Endothelial cell of umbilical vein (primary cell): ENCODE data around the gene CMSS1. TPM values are rescaled to one million over a fixed set of nuclear protein-coding genes. Genes with fewer than 3 reads are reported as not detected.
A peak's percentile ranks its signal among the peaks of the same experiment; 100 is the strongest.

ENCODE experiments used
- BruUV-seq: library from RNA; stranded (reverse); fragments of 400-500 nt; replicated peaks from 2 replicates; lab custom pipeline; 2021; lab: Mats Ljungman, UMichigan
- CTCF ChIA-PET: fragments of 300-600, 350-600 bp; sonication (Branson Sonifier 250); formaldehyde crosslinking; loops from one replicate; lab custom pipeline; 2021; ENCODE audit warnings: antibody characterized with exemption, inconsistent platforms; lab: Charles Lee
- POLR2A ChIA-PET: fragments of 300-600, 350-600 bp; sonication (Branson Sonifier 250); formaldehyde crosslinking; loops from one replicate; lab custom pipeline; 2021; ENCODE audit warnings: antibody characterized with exemption, inconsistent platforms; lab: Charles Lee
- DNase-seq: peaks from one replicate; pipeline ENCODE4 v3.0.0-alpha.2; 2011; ENCODE audit warnings: low read depth, low spot score
- FAIRE-seq: peaks from 2 replicates; lab custom pipeline; 2011; peaks lifted over from hg19 to GRCh38; lab: Jason Lieb, UNC
- H2AFZ ChIP-seq: 2 replicates; pipeline ENCODE4 v1.6.0; 2012; ENCODE audit warnings: low read depth, low read length, control low read depth, inconsistent platforms
- H3K27ac ChIP-seq: 2 replicates; pipeline ENCODE4 v1.5.1; 2011; ENCODE audit warnings: low read depth, mild to moderate bottlenecking, control low read depth, low read length, moderate library complexity; ENCODE audit not compliant: insufficient read depth
- H3K27me3 ChIP-seq, 2 experiments: 2 replicates each; pipeline versions ENCODE4 v1.6.0 to v1.6.1; 2011; ENCODE audit warnings: low read length in 2 of 2, mixed read lengths in 1 of 2; ENCODE audit not compliant: control insufficient read depth in 2 of 2, insufficient read depth in 2 of 2
- H3K36me3 ChIP-seq, 2 experiments: 2 replicates in 1 of 2; 3 replicates in 1 of 2; pipeline ENCODE4 v1.5.1; 2011; ENCODE audit warnings: low read length in 2 of 2, mild to moderate bottlenecking in 1 of 2, moderate library complexity in 1 of 2; ENCODE audit not compliant: control insufficient read depth in 2 of 2, insufficient read depth in 2 of 2; ENCODE audit errors: extremely low read depth in 1 of 2
- H3K4me1 ChIP-seq: 3 replicates; pipeline ENCODE4 v1.5.1; 2011; ENCODE audit warnings: mild to moderate bottlenecking, low read length; ENCODE audit not compliant: control insufficient read depth, insufficient read depth; ENCODE audit errors: extremely low read depth
- H3K4me2 ChIP-seq: 2 replicates; pipeline ENCODE4 v1.6.1; 2011; ENCODE audit warnings: low read length, control low read depth, mixed read lengths; ENCODE audit not compliant: insufficient read depth
- H3K4me3 ChIP-seq, 3 experiments: fragments of 200-600 bp in 1 of 3; sonication (generic), shearing (Covaris generic) in 1 of 3; replicated peaks in 1 of 3; 2 replicates each; pipeline ENCODE4 v1.5.1; 2011 to 2016; ENCODE audit warnings: control low read depth in 3 of 3, low read length in 3 of 3, mild to moderate bottlenecking in 2 of 3, inconsistent platforms in 1 of 3, low read depth in 1 of 3, moderate library complexity in 1 of 3; ENCODE audit not compliant: insufficient read depth in 1 of 3
- H3K79me2 ChIP-seq: 2 replicates; pipeline ENCODE4 v1.6.0; 2012; ENCODE audit warnings: low read length, inconsistent platforms; ENCODE audit not compliant: control insufficient read depth, insufficient read depth
- H3K9ac ChIP-seq: replicated peaks from 2 replicates; pipeline ENCODE3; 2011; ENCODE audit warnings: low read length, control low read depth; ENCODE audit not compliant: insufficient read depth; ENCODE audit errors: extremely low read depth
- H3K9me1 ChIP-seq: replicated peaks from 3 replicates; pipeline ENCODE4 v1.6.0; 2011; ENCODE audit warnings: mild to moderate bottlenecking, low read length; ENCODE audit not compliant: control insufficient read depth, insufficient read depth; ENCODE audit errors: extremely low read depth
- H3K9me3 ChIP-seq: replicated peaks from 2 replicates; pipeline ENCODE4 v1.5.1; 2012; ENCODE audit warnings: low read length, inconsistent platforms; ENCODE audit not compliant: control insufficient read depth, insufficient read depth
- H4K20me1 ChIP-seq: replicated peaks from 2 replicates; pipeline ENCODE3; 2011; ENCODE audit warnings: mild to moderate bottlenecking, low read length; ENCODE audit not compliant: control insufficient read depth, insufficient read depth; ENCODE audit errors: extremely low read depth
- EZH2 ChIP-seq: IDR thresholded peaks from 2 replicates; pipeline ENCODE4 v1.6.1; 2012; ENCODE audit warnings: borderline replicate concordance, low read depth, mild to moderate bottlenecking, moderate library complexity, low read length, inconsistent platforms; ENCODE audit not compliant: severe bottlenecking
- FOS ChIP-seq: IDR thresholded peaks from 2 replicates; pipeline ENCODE4 v1.6.1; 2011; ENCODE audit warnings: mild to moderate bottlenecking, low read length, moderate library complexity, borderline replicate concordance; ENCODE audit not compliant: insufficient read depth
- GATA2 ChIP-seq: IDR thresholded peaks from 2 replicates; pipeline ENCODE4 v1.7.0; 2011; ENCODE audit warnings: low read depth, mild to moderate bottlenecking, moderate library complexity, mixed read lengths, low read length; ENCODE audit not compliant: insufficient read length, insufficient read depth
- JUN ChIP-seq: IDR thresholded peaks from 2 replicates; pipeline ENCODE4 v1.6.1; 2011; ENCODE audit warnings: borderline replicate concordance, low read depth; ENCODE audit not compliant: insufficient read length, insufficient read depth
- MYC ChIP-seq: IDR thresholded peaks from one replicate; pipeline ENCODE4 v1.6.1; 2011; ENCODE audit warnings: mild to moderate bottlenecking, low read depth, low read length
- POLR2A ChIP-seq: IDR thresholded peaks from 2 replicates; pipeline ENCODE4 v1.6.1; 2012; ENCODE audit warnings: low read depth, mild to moderate bottlenecking, control low read depth, low read length
- POLR2AphosphoS5 ChIP-seq: IDR thresholded peaks from 2 replicates; pipeline ENCODE4 v1.6.1; 2012; ENCODE audit warnings: low read depth, mild to moderate bottlenecking, control low read depth, low read length, moderate library complexity; ENCODE audit not compliant: insufficient read depth
- dilution Hi-C: fragments of 300-500 bp; cut with MboI; formaldehyde crosslinking; loops from one replicate; pipeline ENCODE4 v1.15.0; 2019; ENCODE audit warnings: low sequenced_read_pairs; ENCODE audit not compliant: extremely low pct_ligation_motif_present
- intact Hi-C: fragments of 100-400 bp; cut with micrococcal nuclease; formaldehyde crosslinking; loops from one replicate; pipeline ENCODE4 v1.10.0; 2022
- polyA plus RNA-seq, 4 experiments: library from polyadenylated mRNA; depleted of rRNA in 3 of 4; stranded (reverse) in 3 of 4; unstranded in 1 of 4; fragments of >200 nt; gene quantifications; 2 replicates each; pipeline versions ENCODE4 v1.2.1 to v1.2.3, GENCODE V29; 2011 to 2012; ENCODE audit warnings: missing spikeins in 1 of 4
- total RNA-seq: library from RNA; stranded (reverse); gene quantifications from 2 replicates; pipeline ENCODE4 v1.2.3, GENCODE V29; 2021
- TF ChIP-seq, protein P1 (sequence below): IDR thresholded peaks from 2 replicates; pipeline ENCODE4 v1.6.1; 2011; ENCODE audit not compliant: insufficient read depth, insufficient read length
- TF ChIP-seq, protein P2 (sequence below), 2 donors: IDR thresholded peaks; 1 replicate in 1 of 2; 2 replicates in 1 of 2; pipeline ENCODE4 v1.5.1; 2011; ENCODE audit warnings: low read length in 2 of 2, mild to moderate bottlenecking in 2 of 2, moderate library complexity in 2 of 2, control low read depth in 1 of 2, inconsistent platforms in 1 of 2, low read depth in 1 of 2; ENCODE audit not compliant: insufficient read depth in 1 of 2; ENCODE audit errors: extremely low read depth in 1 of 2

The CMSS1 gene
- total and polyA plus RNA-seq, 2 donors (not counting 3 experiments of a cell fraction or from before 2014, with no cell fraction given) = 9.7 to 60.6 TPM

DNA sequence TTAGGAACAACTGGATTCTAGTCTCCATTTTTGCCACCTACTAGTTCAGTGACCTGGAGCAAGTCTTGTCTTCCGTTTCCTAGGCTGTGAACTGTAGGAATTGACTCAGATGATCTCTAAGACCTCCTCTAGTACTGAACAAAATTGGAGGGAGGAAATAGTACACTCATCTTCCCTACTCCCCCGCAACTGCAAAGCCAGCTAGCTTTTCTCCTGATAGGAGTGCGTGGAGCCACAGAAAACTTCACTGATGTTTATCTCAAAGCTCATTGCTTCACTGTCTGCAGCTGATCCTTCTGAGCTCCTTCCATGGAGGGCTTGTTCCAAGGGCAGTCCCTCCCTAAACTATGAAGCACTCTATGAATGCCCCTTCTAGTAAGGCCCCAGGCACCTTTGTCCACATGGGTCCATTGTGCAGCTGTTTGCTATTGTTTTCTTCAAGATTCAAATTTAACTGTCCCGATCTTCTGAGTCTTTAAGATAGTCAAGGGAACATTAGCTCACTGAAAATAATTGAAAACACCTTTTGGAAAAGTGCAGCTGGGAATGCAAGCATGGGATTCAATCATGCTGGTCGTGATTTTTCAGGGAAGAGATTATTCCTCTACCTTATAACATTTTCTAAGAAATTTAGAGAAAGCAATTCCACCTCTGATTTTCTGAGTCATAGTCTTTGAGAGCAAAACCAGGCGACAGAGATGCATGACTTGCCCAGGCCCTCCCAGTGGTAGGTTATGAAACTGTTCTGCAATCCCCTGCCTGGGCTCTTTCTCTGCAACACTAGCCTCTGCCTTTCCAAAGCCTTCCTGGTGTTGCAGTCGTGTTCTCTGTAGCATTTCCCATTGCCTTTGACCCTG lies 272.4 kb downstream of the CMSS1 start:
- no peak overlapping the region for H3K4me3 ChIP-seq
- no peaks in the 10 kb centered on the region for H3K36me3 ChIP-seq
- intact Hi-C loops (loop anchor here (5.0 kb wide), 1 partner anchor 67 kb away; no protein-coding TSS in a partner anchor), dilution Hi-C loops (no loop called here)
- BruUV-seq = no TSS peak
- no peak overlapping the region for H3K9ac ChIP-seq
- CTCF ChIA-PET = interaction anchor here (0.7 to 2.8 kb wide), 13 partner anchors 11 to 246 kb away, joined by 3 to 16 read pairs (median 5); no protein-coding TSS in a partner anchor
- no peak overlapping the region for H3K27ac ChIP-seq
- H3K9me3 ChIP-seq = no peaks in the 10 kb centered on the region
- peaks cover 5% of the 10 kb centered on the region for H3K4me1 ChIP-seq
- DNase-seq = no peak
- H3K4me2 ChIP-seq = no peak overlapping the region
- H4K20me1 ChIP-seq = no peaks in the 10 kb centered on the region
- FAIRE-seq = no peak
- no peaks in the 10 kb centered on the region for H3K9me1 ChIP-seq
- H3K79me2 ChIP-seq = no peaks in the 10 kb centered on the region
- H2AFZ ChIP-seq = peak overlapping the region; percentile 47
- H3K27me3 ChIP-seq = no peaks in the 10 kb centered on the region
- POLR2A ChIA-PET = no interaction called here
- TF ChIP-seq MYC (no peak), FOS (no peak), POLR2A (no peak), GATA2 (peak; percentile 18), JUN (no peak), EZH2 (no peak), POLR2AphosphoS5 (no peak)
- TF ChIP-seq, protein P1, sequence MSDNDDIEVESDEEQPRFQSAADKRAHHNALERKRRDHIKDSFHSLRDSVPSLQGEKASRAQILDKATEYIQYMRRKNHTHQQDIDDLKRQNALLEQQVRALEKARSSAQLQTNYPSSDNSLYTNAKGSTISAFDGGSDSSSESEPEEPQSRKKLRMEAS = no peak
- TF ChIP-seq, protein P2, sequence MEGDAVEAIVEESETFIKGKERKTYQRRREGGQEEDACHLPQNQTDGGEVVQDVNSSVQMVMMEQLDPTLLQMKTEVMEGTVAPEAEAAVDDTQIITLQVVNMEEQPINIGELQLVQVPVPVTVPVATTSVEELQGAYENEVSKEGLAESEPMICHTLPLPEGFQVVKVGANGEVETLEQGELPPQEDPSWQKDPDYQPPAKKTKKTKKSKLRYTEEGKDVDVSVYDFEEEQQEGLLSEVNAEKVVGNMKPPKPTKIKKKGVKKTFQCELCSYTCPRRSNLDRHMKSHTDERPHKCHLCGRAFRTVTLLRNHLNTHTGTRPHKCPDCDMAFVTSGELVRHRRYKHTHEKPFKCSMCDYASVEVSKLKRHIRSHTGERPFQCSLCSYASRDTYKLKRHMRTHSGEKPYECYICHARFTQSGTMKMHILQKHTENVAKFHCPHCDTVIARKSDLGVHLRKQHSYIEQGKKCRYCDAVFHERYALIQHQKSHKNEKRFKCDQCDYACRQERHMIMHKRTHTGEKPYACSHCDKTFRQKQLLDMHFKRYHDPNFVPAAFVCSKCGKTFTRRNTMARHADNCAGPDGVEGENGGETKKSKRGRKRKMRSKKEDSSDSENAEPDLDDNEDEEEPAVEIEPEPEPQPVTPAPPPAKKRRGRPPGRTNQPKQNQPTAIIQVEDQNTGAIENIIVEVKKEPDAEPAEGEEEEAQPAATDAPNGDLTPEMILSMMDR (IDR thresholded peaks at IDR 0.05; ENCODE audit: extremely low read depth in 1 of 2, insufficient read depth in 1 of 2, low read depth in 1 of 2, low read length in 2 of 2) = peak; percentile 11 to 55
